Thyroid gland (tissue), 4 donors: ENCODE results near the gene PCBP3.

ENCODE experiments used
- CTCF ChIP-seq, 6 experiments: fragments of 200-600 bp in 3 of 6; fragments of 450-650 bp in 3 of 6; sonication (generic) in 3 of 6; IDR thresholded peaks; one replicate each; pipeline ENCODE4 v1.5.1; 2016 to 2019; ENCODE audit warnings: antibody characterized with exemption in 6 of 6, mild to moderate bottlenecking in 2 of 6, inconsistent platforms in 1 of 6, moderate library complexity in 1 of 6
- POLR2A ChIP-seq, 2 donors: fragments of 450-650 bp; IDR thresholded peaks; one replicate each; pipeline ENCODE4 v1.6.1; 2017; ENCODE audit warnings: antibody characterized with exemption in 2 of 2, mild to moderate bottlenecking in 2 of 2, moderate library complexity in 1 of 2

DNA sequence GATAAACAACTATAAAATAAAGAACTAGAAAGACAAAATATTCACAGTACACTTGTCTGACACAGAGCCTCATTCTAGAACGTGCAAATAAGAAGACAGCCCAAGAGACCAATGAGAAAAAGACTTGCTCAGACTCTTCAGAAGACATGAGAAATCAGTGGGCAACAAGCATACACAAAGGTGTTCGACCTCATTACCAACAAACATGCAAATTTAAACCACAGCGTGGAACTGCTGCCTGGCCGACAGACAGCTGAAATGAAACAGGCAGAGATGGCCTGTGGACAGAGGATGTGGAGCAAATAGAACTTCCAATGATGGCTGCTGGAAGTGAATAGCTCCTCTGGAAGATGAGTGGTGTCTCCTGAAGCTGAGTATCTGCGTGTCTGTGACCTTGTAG lies 315.7 kb downstream of the PCBP3 start:
- no peak for TF ChIP-seq CTCF (IDR thresholded peaks at IDR 0.05)
- no peak for TF ChIP-seq POLR2A (IDR thresholded peaks at IDR 0.05)
